HepG2 (cell line): Measurements from ENCODE around the gene LSR. TPM values are rescaled to one million over a fixed set of nuclear protein-coding genes. Genes with fewer than 3 reads are reported as not detected.

Source experiments
- BCLAF1 ChIP-seq: fragments of 450-650 bp; IDR thresholded peaks from 2 replicates; pipeline ENCODE4 v1.6.1; 2017; ENCODE audit warnings: mild to moderate bottlenecking
- CHD4 ChIP-seq: fragments of 200-600 bp; sonication (generic); IDR thresholded peaks from 2 replicates; pipeline ENCODE4 v1.7.0; 2017; ENCODE audit warnings: mild to moderate bottlenecking, low read length, borderline replicate concordance
- GATA4 ChIP-seq: sonication (generic); IDR thresholded peaks from 2 replicates; pipeline ENCODE4 v1.6.1; 2016; ENCODE audit warnings: antibody characterized with exemption, low read depth, borderline replicate concordance
- MBNL3 ChIP-seq: fragments of 250-450 bp; sonication (Bioruptor Pico); conservative IDR thresholded peaks from 2 replicates; pipeline ENCODE4 v1.8.0; 2022; ENCODE audit warnings: mild to moderate bottlenecking, inconsistent platforms
- POLR2AphosphoS5 ChIP-seq: IDR thresholded peaks from 2 replicates; pipeline ENCODE4 v1.6.1; 2012; ENCODE audit warnings: low read depth, low read length
- PTBP1 ChIP-seq: fragments of 200-400 bp; formaldehyde crosslinking; IDR thresholded peaks from 2 replicates; pipeline ENCODE4 v1.6.1; 2018; ENCODE audit warnings: low read length, low read depth; ENCODE audit not compliant: poor library complexity, severe bottlenecking
- SRSF9 ChIP-seq: fragments of 200-400 bp; formaldehyde crosslinking; IDR thresholded peaks from 2 replicates; pipeline ENCODE4 v1.6.1; 2018; ENCODE audit warnings: borderline replicate concordance, mild to moderate bottlenecking, low read depth, low read length; ENCODE audit not compliant: insufficient read depth, poor library complexity, severe bottlenecking
- ZBTB37 ChIP-seq: sonication (generic); formaldehyde crosslinking; IDR thresholded peaks from 2 replicates; pipeline ENCODE4 v1.4.0; 2020; ENCODE audit warnings: mild to moderate bottlenecking, missing genetic modification reagents
- polyA plus RNA-seq, 8 experiments: library from polyadenylated mRNA; depleted of rRNA in 3 of 8; stranded (reverse) in 7 of 8; unstranded in 1 of 8; fragments of >200 nt; fragmentation: Illumina TruSeq in 4 of 8; extraction: Trizol in 4 of 8; gene quantifications; 2 replicates each; pipeline versions ENCODE4 v1.2.1 to v1.2.3, GENCODE V29; 2011 to 2016; ENCODE audit warnings: low read depth in 4 of 8, missing spikeins in 1 of 8, mixed read lengths in 1 of 8; ENCODE audit not compliant: insufficient read depth in 1 of 8
- total RNA-seq, 5 experiments: library from RNA; depleted of rRNA; stranded (reverse); fragments of >200 nt; fragmentation: Illumina TruSeq; extraction: Trizol; gene quantifications; 2 replicates each; pipeline ENCODE4 v1.2.3, GENCODE V29; 2016; ENCODE audit warnings: low read depth in 1 of 5
- TF ChIP-seq, protein P1 (sequence below): sonication (generic); formaldehyde crosslinking; IDR thresholded peaks from 2 replicates; pipeline ENCODE4 v1.8.1; 2023; ENCODE audit warnings: mild to moderate bottlenecking, missing genetic modification reagents, borderline replicate concordance
- TF ChIP-seq, protein P2 (sequence below): sonication (generic); formaldehyde crosslinking; IDR thresholded peaks from 2 replicates; pipeline ENCODE4 v1.8.1; 2022; ENCODE audit warnings: mild to moderate bottlenecking, missing genetic modification reagents
- TF ChIP-seq, protein P3 (sequence below): sonication (generic); formaldehyde crosslinking; IDR thresholded peaks from 2 replicates; pipeline ENCODE4 v1.4.0; 2020; ENCODE audit warnings: missing genetic modification reagents
- TF ChIP-seq, protein P4 (sequence below): sonication (generic); formaldehyde crosslinking; IDR thresholded peaks from 2 replicates; pipeline ENCODE4 v1.5.1; 2020; ENCODE audit warnings: missing genetic modification reagents, mild to moderate bottlenecking, borderline replicate concordance
- TF ChIP-seq, protein P5 (sequence below): sonication (generic); formaldehyde crosslinking; IDR thresholded peaks from 2 replicates; pipeline ENCODE4 v1.4.0; 2020; ENCODE audit warnings: missing genetic modification reagents, low read depth, mild to moderate bottlenecking, borderline replicate concordance

Gene LSR
- total and polyA plus RNA-seq, 2 of the 13 experiments (the other 11 are each of a cell fraction or from before 2014, with no cell fraction given): 29.2 to 79.2 TPM

DNA sequence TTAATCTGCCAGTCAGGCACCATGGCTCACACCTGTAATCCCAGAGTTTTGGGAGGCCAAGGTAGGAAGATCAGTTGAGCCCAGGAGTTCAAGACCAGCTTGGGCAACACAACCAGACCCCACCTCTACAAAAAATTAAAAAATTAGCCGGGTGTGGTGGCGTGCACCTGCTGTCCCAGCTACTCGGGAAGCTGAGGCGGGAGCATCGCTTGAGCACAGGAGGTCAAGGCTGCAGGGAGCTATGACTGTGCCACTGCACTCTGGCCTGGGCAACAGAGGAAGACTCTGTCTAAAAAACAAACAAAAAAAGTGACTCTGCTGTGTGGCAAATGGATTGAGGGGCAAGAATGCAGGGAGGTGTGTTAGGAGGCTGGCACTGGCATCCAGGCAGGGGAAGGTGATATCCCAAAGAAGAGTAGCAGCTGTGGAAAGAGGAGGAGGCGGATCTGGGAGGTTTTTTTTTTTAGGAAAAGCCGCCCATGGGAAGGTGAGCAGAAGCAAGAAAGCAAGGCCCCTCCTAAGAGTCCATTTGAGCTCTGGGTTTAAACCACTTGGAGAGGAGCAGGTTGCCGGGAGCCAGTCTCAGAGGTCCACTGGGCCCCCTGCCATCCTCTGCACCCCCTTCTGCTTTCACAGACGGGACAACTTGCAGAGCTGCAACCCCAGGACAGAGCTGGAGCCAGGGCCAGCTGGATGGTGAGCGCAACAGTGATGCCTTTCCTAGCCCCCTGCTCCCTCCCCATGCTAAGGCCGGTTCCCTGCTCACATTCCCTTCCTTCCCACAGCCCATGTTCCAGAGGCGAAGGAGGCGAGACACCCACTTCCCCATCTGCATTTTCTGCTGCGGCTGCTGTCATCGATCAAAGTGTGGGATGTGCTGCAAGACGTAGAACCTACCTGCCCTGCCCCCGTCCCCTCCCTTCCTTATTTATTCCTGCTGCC is 35.6 kb downstream of the LSR start (continued):
- no peak for TF ChIP-seq BCLAF1
- TF ChIP-seq POLR2AphosphoS5: no peak
- TF ChIP-seq, protein P1, sequence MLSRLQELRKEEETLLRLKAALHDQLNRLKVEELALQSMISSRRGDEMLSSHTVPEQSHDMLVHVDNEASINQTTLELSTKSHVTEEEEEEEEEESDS: no peak
- TF ChIP-seq, protein P2, sequence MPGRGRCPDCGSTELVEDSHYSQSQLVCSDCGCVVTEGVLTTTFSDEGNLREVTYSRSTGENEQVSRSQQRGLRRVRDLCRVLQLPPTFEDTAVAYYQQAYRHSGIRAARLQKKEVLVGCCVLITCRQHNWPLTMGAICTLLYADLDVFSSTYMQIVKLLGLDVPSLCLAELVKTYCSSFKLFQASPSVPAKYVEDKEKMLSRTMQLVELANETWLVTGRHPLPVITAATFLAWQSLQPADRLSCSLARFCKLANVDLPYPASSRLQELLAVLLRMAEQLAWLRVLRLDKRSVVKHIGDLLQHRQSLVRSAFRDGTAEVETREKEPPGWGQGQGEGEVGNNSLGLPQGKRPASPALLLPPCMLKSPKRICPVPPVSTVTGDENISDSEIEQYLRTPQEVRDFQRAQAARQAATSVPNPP (CRISPR knock-in tag): no peak
- TF ChIP-seq MBNL3 (CRISPR knock-in tag): no peak
- TF ChIP-seq, protein P3, sequence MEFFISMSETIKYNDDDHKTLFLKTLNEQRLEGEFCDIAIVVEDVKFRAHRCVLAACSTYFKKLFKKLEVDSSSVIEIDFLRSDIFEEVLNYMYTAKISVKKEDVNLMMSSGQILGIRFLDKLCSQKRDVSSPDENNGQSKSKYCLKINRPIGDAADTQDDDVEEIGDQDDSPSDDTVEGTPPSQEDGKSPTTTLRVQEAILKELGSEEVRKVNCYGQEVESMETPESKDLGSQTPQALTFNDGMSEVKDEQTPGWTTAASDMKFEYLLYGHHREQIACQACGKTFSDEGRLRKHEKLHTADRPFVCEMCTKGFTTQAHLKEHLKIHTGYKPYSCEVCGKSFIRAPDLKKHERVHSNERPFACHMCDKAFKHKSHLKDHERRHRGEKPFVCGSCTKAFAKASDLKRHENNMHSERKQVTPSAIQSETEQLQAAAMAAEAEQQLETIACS (CRISPR knock-in tag): no peak
- no peak for TF ChIP-seq GATA4
- TF ChIP-seq, protein P4, sequence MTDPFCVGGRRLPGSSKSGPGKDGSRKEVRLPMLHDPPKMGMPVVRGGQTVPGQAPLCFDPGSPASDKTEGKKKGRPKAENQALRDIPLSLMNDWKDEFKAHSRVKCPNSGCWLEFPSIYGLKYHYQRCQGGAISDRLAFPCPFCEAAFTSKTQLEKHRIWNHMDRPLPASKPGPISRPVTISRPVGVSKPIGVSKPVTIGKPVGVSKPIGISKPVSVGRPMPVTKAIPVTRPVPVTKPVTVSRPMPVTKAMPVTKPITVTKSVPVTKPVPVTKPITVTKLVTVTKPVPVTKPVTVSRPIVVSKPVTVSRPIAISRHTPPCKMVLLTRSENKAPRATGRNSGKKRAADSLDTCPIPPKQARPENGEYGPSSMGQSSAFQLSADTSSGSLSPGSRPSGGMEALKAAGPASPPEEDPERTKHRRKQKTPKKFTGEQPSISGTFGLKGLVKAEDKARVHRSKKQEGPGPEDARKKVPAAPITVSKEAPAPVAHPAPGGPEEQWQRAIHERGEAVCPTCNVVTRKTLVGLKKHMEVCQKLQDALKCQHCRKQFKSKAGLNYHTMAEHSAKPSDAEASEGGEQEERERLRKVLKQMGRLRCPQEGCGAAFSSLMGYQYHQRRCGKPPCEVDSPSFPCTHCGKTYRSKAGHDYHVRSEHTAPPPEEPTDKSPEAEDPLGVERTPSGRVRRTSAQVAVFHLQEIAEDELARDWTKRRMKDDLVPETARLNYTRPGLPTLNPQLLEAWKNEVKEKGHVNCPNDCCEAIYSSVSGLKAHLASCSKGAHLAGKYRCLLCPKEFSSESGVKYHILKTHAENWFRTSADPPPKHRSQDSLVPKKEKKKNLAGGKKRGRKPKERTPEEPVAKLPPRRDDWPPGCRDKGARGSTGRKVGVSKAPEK (CRISPR knock-in tag): no peak
- TF ChIP-seq CHD4: peak; percentile 57; the same call in 1 of the 2 replicates
- TF ChIP-seq PTBP1: no peak
- no peak for TF ChIP-seq SRSF9
- TF ChIP-seq ZBTB37 (CRISPR knock-in tag): no peak
- TF ChIP-seq, protein P5, sequence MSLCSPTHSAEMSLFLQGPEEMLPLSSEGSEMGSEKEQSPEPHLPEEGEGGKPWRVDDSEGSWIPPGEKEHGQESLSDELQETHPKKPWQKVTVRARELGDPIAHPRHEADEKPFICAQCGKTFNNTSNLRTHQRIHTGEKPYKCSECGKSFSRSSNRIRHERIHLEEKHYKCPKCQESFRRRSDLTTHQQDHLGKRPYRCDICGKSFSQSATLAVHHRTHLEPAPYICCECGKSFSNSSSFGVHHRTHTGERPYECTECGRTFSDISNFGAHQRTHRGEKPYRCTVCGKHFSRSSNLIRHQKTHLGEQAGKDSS (CRISPR knock-in tag): no peak
